IMR-90 (cell line): ENCODE data around the gene DTD1. TPM values are rescaled to one million over a fixed set of nuclear protein-coding genes. Genes with fewer than 3 reads are reported as not detected.

Experiments
- ATAC-seq: fragments of 200-7000 bp; cut with Tn5 transposase; 2 replicates; pipeline ENCODE4 v1.9.1; 2020; ENCODE audit warnings: low read depth, mild to moderate bottlenecking, moderate library complexity
- BruUV-seq: library from RNA; stranded (reverse); fragments of 400-500 nt; replicated peaks from 2 replicates; lab custom pipeline; 2021; lab: Mats Ljungman, UMichigan
- CTCF ChIA-PET: fragments of 300-600 bp; formaldehyde crosslinking; extraction: SDS; loops from one replicate; lab custom pipeline; 2021; ENCODE audit warnings: antibody characterized with exemption; lab: Yijun Ruan, JAX
- POLR2A ChIA-PET: fragments of 300-600 bp; sonication (Branson Sonifier 250); formaldehyde crosslinking; loops from one replicate; lab custom pipeline; 2022; ENCODE audit warnings: antibody characterized with exemption; ENCODE audit not compliant: unreplicated experiment; lab: Charles Lee
- DNase-seq: peaks from one replicate; pipeline ENCODE4 v3.0.0; 2013
- H2AFZ ChIP-seq: replicated peaks from 2 replicates; pipeline ENCODE3; 2013; ENCODE audit warnings: low read length, mild to moderate bottlenecking; ENCODE audit not compliant: poor library complexity
- H2AK5ac ChIP-seq: 2 replicates; pipeline ENCODE4 v1.6.1; 2013; ENCODE audit warnings: low read depth, low read length, inconsistent platforms
- H2AK9ac ChIP-seq: replicated peaks from 2 replicates; pipeline ENCODE3; 2013; ENCODE audit warnings: mild to moderate bottlenecking, low read depth, low read length, moderate library complexity; ENCODE audit not compliant: poor library complexity
- H2BK120ac ChIP-seq: 2 replicates; pipeline ENCODE4 v1.6.1; 2013; ENCODE audit warnings: low read depth, low read length, inconsistent platforms
- H2BK15ac ChIP-seq: 3 replicates; pipeline ENCODE4 v1.6.1; 2013; ENCODE audit warnings: low read depth, low read length, inconsistent platforms
- H2BK20ac ChIP-seq: 2 replicates; pipeline ENCODE4 v1.6.1; 2013; ENCODE audit warnings: low read depth, mild to moderate bottlenecking, inconsistent platforms, low read length, moderate library complexity
- H2BK5ac ChIP-seq: 2 replicates; pipeline ENCODE4 v1.6.1; 2013; ENCODE audit warnings: mild to moderate bottlenecking, low read depth, low read length, inconsistent platforms; ENCODE audit not compliant: poor library complexity, severe bottlenecking
- H3K14ac ChIP-seq: replicated peaks from 2 replicates; pipeline ENCODE4 v1.6.1; 2013; ENCODE audit warnings: low read depth, low read length, inconsistent platforms
- H3K18ac ChIP-seq: 2 replicates; pipeline ENCODE4 v1.6.1; 2013; ENCODE audit warnings: low read depth, low read length, control low read depth
- H3K23ac ChIP-seq: 2 replicates; pipeline ENCODE4 v1.6.1; 2013; ENCODE audit warnings: low read depth, low read length, inconsistent platforms
- H3K27ac ChIP-seq: 2 replicates; pipeline ENCODE4 v1.5.1; 2013; ENCODE audit warnings: mild to moderate bottlenecking, control low read depth, low read length; ENCODE audit not compliant: insufficient read depth
- H3K27me3 ChIP-seq: 2 replicates; pipeline ENCODE4 v1.6.1; 2013; ENCODE audit warnings: low read length; ENCODE audit not compliant: control insufficient read depth, insufficient read depth
- H3K36me3 ChIP-seq: 2 replicates; pipeline ENCODE4 v1.6.1; 2013; ENCODE audit warnings: low read length, mixed read lengths; ENCODE audit not compliant: control insufficient read depth, insufficient read depth
- H3K4ac ChIP-seq: 2 replicates; pipeline ENCODE4 v1.6.1; 2013; ENCODE audit warnings: low read depth, low read length, inconsistent platforms
- H3K4me1 ChIP-seq: 2 replicates; pipeline ENCODE4 v1.6.1; 2013; ENCODE audit warnings: low read length, mixed read lengths; ENCODE audit not compliant: control insufficient read depth, insufficient read depth
- H3K4me2 ChIP-seq: 2 replicates; pipeline ENCODE4 v1.6.1; 2013; ENCODE audit warnings: low read depth, mild to moderate bottlenecking, control low read depth, low read length, moderate library complexity
- H3K4me3 ChIP-seq: 2 replicates; pipeline ENCODE4 v1.5.1; 2013; ENCODE audit warnings: low read depth, mild to moderate bottlenecking, control low read depth, low read length, moderate library complexity; ENCODE audit not compliant: insufficient read depth
- H3K56ac ChIP-seq: 2 replicates; pipeline ENCODE4 v1.6.1; 2013; ENCODE audit warnings: low read length, inconsistent platforms; ENCODE audit not compliant: insufficient read depth; ENCODE audit errors: extremely low read depth
- H3K79me1 ChIP-seq, 2 experiments: 2 replicates each; pipeline ENCODE4 v1.6.1; 2013; ENCODE audit warnings: low read length in 2 of 2, inconsistent platforms in 1 of 2, low read depth in 1 of 2
- H3K9ac ChIP-seq: 2 replicates; pipeline ENCODE4 v1.6.1; 2013; ENCODE audit warnings: low read depth, low read length, control low read depth
- H3K9me1 ChIP-seq: 2 replicates; pipeline ENCODE4 v1.6.1; 2013; ENCODE audit warnings: low read length, inconsistent platforms; ENCODE audit not compliant: insufficient read depth
- H3K9me3 ChIP-seq: 2 replicates; pipeline ENCODE4 v1.6.1; 2013; ENCODE audit warnings: low read length; ENCODE audit not compliant: control insufficient read depth, insufficient read depth
- H4K20me1 ChIP-seq: 2 replicates; pipeline ENCODE4 v1.6.1; 2013; ENCODE audit warnings: low read length, inconsistent platforms; ENCODE audit not compliant: insufficient read depth
- H4K5ac ChIP-seq: 2 replicates; pipeline ENCODE4 v1.6.1; 2013; ENCODE audit warnings: mild to moderate bottlenecking, low read depth, low read length, control low read depth
- H4K8ac ChIP-seq, 2 experiments: 2 replicates each; pipeline ENCODE4 v1.6.1; 2013; ENCODE audit warnings: low read depth in 2 of 2, low read length in 2 of 2, control low read depth in 1 of 2, inconsistent platforms in 1 of 2
- H4K91ac ChIP-seq: 2 replicates; pipeline ENCODE4 v1.6.1; 2013; ENCODE audit warnings: low read depth, low read length, inconsistent platforms; ENCODE audit not compliant: insufficient read depth
- BHLHE40 ChIP-seq: fragments of 150-350 bp; IDR thresholded peaks from 2 replicates; pipeline ENCODE4 v1.6.1; 2016; ENCODE audit warnings: mild to moderate bottlenecking, low read depth, low read length
- CHD1 ChIP-seq: IDR thresholded peaks from 2 replicates; pipeline ENCODE4 v1.6.1; 2012; ENCODE audit warnings: low read depth, low read length, improper control_type of control experiment
- CTCF ChIP-seq: conservative IDR thresholded peaks from 2 replicates; pipeline ENCODE4 v1.5.1; 2012; ENCODE audit warnings: mild to moderate bottlenecking, low read depth, low read length, improper control_type of control experiment
- ELK1 ChIP-seq: fragments of 150-350 bp; IDR thresholded peaks from 2 replicates; pipeline ENCODE4 v1.6.1; 2016; ENCODE audit warnings: low read depth, mild to moderate bottlenecking, low read length, moderate library complexity, borderline replicate concordance
- FOS ChIP-seq: fragments of 150-350 bp; IDR thresholded peaks from 2 replicates; pipeline ENCODE4 v1.6.1; 2016; ENCODE audit warnings: low read depth, low read length
- POLR2A ChIP-seq: IDR thresholded peaks from 2 replicates; pipeline ENCODE4 v1.6.1; 2012; ENCODE audit warnings: mild to moderate bottlenecking, low read depth, low read length
- RAD21 ChIP-seq: IDR thresholded peaks from 2 replicates; pipeline ENCODE4 v1.6.1; 2012; ENCODE audit warnings: low read length, improper control_type of control experiment
- WGBS, 2 experiments: methylation state at CpG; one replicate each; pipeline versions ENCODE4 v1.1.5 to v1.1.7; 2013; ENCODE audit warnings: missing lambda C conversion rate in 2 of 2; ENCODE audit not compliant: insufficient read length in 1 of 2; ENCODE audit errors: extremely low coverage in 2 of 2; 5-methylcytosine and 5-hydroxymethylcytosine counted together
- dilution Hi-C: fragments of 300-500 bp; cut with HindIII; formaldehyde crosslinking; loops from one replicate; pipeline ENCODE4 v1.14.3; 2018; ENCODE audit warnings: low sequenced_read_pairs; ENCODE audit not compliant: unreplicated experiment
- in situ Hi-C: fragments of 300-500 bp; cut with MboI; formaldehyde crosslinking; loops from 3 replicates; pipeline ENCODE4 v1.14.3; 2019; ENCODE audit warnings: low sequenced_read_pairs, inconsistent platforms, mixed read lengths
- intact Hi-C: fragments of 100-400 bp; cut with micrococcal nuclease; formaldehyde crosslinking; loops from 2 replicates; pipeline ENCODE4 v1.10.0; 2022
- polyA plus RNA-seq, 3 experiments: library from polyadenylated mRNA; depleted of rRNA; stranded (reverse); fragments of >200 nt; gene quantifications; 2 replicates each; pipeline ENCODE4 v1.2.3, GENCODE V29; 2012; ENCODE audit warnings: low replicate concordance in 1 of 3
- total RNA-seq: library from RNA; depleted of rRNA; stranded (reverse); fragments of >200 nt; gene quantifications from 2 replicates; pipeline ENCODE4 v1.2.3, GENCODE V29; 2012

DTD1 gene
- total and polyA plus RNA-seq, 2 of the 4 experiments (the other 2 are of a cell fraction), result 73.1 to 101 TPM

- Histone ChIP-seq H2BK20ac (no peak within 1 kb of the TSS), H4K5ac (no peak within 1 kb of the TSS), H3K79me1 (no peaks in the 10 kb centered on the region), H2BK15ac (no peak within 1 kb of the TSS), H2BK120ac (no peak within 1 kb of the TSS), H3K18ac (no peak within 1 kb of the TSS), H4K20me1 (no peaks in the 10 kb centered on the region), H3K27me3 (peaks cover 2% of the 10 kb centered on the region; the same call in 1 of the 2 replicates), H3K14ac (no peak within 1 kb of the TSS), H3K9me1 (no peaks in the 10 kb centered on the region; the same call in 1 of the 2 replicates), H2BK5ac (no peak within 1 kb of the TSS), H3K9me3 (no peaks in the 10 kb centered on the region), H2AK9ac (no peak within 1 kb of the TSS), H3K56ac (no peak within 1 kb of the TSS), H3K4ac (no peak within 1 kb of the TSS), H3K4me2 (no peak within 1 kb of the TSS), H3K23ac (no peak within 1 kb of the TSS), H3K4me3 (no peak within 1 kb of the TSS), H4K8ac (no peak within 1 kb of the TSS), H3K9ac (no peak within 1 kb of the TSS), H4K91ac (no peak within 1 kb of the TSS), H3K36me3 (no peaks in the 10 kb centered on the region), H3K4me1 (no peaks in the 10 kb centered on the region), H3K27ac (no peak within 1 kb of the TSS), H2AFZ (no peak within 1 kb of the TSS), H2AK5ac (no peak within 1 kb of the TSS)
- no peak for TF ChIP-seq CTCF
- TF ChIP-seq FOS, result no peak
- TF ChIP-seq BHLHE40, result no peak
- TF ChIP-seq CHD1, result no peak
- no peak for TF ChIP-seq POLR2A
- TF ChIP-seq ELK1, result no peak
- TF ChIP-seq RAD21, result no peak
- CTCF ChIA-PET, result no interaction called here
- ATAC-seq, result no peak
- POLR2A ChIA-PET, result no interaction called here
- intact Hi-C loops (no loop called here), in situ Hi-C loops (no loop called here), dilution Hi-C loops (no loop called here)
- no TSS peak for BruUV-seq
- no CpG with 5 or more reads among the region's 3 CpGs for WGBS, 2 experiments
- no peak for DNase-seq
These were observed 225.6 kb downstream of the DTD1 start, which contains the start of gene SCP2D1 for GRCh38 chr20:18813483-18813882. SCP2D1 (plus strand) TSS chr20:18813783; CDS start chr20:18813816, 33 bp downstream.
